ENCODE measurements around the gene DIAPH1.
A peak's percentile ranks its signal among the peaks of the same experiment; 100 is the strongest.

DIAPH1 gene

DNA sequence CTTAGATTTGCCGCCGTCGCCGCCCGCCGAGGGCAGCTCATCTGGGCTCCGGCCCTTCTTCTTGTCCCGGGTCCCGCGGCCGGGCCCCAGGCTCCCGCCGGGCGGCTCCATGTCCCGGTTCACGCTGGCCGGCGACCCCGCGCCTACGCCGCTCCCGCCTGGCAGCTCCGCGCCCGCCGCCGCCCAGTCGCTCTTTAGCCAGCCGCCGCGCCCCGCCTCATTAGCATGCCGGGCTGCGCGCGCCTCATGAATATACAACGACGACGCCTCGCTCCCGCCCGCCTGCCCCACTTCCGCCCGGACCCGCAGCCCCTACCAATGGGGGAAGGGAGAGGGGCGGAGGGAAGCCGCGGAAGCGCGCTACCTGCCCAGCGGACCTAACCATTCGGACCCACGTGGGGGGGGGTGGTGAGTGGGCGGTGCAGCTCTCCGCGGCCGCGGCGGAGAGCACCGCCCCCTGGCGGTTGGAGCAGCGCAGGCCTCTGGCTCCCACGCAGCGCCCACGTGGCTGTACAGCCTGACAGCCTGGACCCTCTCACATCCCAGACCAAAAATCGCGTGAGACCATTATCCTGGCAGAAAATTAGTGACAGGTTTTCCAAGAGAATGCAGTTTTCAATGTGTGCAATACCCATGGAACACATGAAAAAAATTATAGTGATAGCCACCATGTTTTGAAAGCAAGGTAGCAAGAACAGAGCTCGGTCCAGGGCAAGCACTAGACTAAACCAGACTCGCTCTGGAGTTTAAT is at the start of gene DIAPH1:
Gene DIAPH1 (minus strand): TSS at position 197 of the 751 bp plus-strand sequence. CDS start 86 bp downstream, at position 111.
- peak; percentile 94 for DNase-seq (ENCODE audit: low read depth)

DNA sequence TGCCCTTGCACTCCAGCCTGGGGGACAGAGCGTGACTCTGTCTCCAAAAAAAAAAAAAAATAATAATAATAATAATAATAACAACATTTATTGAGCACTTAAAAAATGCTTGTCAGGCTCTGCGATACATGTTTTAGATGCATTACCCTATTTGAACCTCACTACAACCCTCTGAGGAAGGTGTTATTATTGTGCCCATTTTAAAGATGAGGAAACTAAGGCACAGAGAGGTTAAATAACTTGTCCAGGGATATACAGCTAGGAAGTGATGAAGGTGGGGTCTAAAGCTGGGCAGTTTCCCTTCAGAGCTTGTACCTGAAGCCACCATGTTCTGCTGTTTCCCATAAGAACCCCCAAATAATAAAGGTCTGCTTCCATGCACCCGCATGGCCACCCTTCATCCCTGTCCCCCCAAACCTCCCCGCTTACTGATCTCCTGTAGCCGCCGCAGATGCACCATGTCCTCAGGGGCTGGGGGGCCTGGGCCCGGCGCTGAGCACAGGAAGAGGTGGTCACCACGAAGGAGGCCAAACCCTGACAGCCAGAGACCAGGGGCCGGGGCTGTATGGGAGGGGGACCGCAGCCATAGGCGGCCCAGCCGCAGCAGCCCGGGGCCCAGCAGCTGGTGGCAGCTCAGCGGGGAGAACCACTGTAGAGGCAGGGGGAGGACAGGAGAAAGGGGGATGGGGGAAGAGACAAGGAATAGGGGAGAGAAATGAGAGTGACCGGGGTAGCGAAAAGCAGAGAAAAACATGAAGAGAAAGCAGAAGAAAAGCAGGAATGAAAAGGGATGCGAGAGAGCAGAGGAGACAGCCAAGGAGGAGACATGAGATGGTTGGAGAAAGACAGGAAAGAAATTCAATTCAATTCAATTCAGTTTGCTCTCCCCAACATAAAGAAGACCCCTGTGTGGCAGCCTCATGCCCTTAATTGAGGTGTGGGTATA is 47.5 kb upstream of the DIAPH1 start:
- no peak for DNase-seq (ENCODE audit: low read depth)

DNA sequence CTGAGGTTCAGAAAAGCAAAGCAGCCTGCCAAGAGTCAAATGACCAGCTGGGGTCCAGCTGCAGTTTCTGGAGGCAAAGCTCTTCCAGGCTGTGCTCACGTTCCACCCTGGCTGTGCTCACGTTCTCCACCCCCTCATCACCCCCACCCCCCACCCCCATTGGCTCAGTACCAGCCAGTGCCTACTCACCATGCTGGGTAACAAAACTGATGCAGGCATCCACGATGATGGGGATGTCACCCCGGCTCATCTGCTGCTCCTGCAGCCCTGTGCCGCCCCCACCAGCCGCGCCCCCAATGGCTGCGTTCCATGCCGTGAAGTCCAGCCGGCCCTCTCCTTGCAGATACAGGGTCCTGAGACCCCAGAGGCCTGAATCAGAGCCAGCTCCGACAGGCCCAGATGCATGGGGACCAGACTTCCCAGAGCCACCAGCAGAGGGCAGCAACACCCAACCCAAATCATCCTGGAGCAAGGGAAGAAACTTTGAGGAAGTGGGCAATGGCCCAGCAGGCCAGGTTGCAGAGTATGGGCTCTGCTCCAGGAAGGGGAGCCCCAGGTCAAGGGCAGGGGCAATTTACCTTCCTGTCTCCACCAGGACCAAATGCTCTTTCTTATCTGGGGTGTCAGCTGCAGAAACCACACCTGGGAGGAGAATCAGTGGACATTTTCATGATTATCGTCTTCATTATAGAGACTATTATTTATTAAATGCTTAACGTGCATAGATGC is 46.1 kb upstream of the DIAPH1 start:
- peak; percentile 57 for DNase-seq (ENCODE audit: low read depth)

DNA sequence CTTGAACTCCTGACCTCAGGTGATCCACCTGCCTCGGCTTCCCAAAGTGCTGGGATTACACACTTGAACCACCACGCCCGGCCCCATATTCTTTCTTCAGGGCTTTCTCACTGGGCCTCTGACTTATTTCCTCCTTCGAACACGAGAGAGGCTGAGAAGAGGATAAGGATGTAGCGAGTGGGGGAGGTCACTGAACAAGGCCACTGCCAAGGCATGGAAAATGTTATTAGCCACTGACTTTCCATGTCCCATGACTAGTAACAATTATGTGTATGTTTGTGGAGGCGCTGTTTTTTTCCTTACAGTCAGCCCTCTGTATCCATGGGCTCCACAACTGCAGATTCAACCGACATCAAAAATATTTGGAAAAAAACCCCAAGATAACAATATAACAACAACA is 44.7 kb upstream of the DIAPH1 start:
- DNase-seq (ENCODE audit: low read depth): no peak

DNA sequence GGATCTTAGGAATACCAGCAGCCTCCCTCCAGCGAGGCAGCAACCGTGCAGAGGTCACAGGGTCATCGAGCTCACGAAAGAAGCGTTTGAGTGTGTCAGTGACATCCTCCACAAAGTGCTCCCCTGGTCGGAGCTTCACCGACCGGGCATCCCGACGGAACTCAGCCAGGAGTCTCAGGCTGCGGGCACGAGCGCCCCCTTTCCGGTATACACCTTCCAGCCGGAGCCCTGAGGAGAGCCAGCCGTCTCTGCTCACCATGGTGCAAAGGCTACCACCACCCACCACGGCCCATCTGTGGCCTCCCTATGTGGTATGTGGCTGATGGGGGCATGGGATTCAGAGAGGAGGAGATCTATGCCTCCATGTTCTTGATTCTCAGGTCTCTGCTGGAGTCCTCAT is 43.2 kb upstream of the DIAPH1 start:
- no peak for DNase-seq (ENCODE audit: low read depth)

DNA sequence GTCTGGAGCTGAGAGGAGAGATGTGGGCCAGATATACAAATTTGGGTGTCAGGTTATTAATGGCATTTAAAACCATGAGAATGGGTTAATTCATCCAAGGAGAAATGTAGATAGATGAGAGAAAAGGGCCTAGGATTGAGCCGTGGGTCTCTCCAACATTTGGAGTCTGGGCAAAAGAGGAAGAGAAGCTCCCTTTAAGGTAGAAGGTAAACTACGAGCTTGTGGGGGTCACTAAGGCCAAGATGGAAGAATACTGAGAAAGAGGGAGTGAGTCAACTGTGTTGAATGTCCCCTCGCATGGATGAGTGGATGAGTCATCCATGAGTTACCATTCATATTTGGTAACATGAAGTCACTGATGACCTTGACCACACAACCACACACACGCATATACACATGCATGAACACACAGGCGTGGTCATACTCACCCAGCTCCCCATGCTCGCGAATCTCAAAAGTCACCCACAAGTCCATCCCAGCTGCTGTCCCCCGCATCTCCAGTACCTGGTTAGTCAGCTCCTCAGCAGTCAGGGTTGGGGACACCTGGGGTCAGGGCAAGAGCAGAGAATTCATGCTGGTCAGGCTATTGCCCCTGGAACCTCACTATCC is 39.2 kb upstream of the DIAPH1 start:
- DNase-seq (ENCODE audit: low read depth): peak; percentile 96

DNA sequence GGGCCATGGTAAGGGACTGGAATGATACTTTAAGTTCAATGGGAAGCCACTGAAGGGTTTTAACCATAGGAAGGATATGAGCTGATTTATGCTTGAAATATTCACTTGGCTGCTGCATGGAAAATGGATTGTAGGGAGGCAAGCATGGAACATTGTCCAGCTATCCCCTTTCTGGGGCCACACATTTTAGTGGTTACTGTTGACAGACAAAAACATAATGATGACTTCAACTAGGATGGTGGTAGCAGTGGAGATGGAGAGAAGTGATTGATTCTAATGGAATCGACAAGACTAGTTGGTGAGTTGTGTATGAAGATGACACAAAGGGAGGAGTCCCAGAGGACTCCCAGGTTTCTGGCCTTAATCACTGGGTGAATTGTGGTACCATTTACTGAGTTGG is 38.6 kb upstream of the DIAPH1 start:
- no peak for DNase-seq (ENCODE audit: low read depth)

DNA sequence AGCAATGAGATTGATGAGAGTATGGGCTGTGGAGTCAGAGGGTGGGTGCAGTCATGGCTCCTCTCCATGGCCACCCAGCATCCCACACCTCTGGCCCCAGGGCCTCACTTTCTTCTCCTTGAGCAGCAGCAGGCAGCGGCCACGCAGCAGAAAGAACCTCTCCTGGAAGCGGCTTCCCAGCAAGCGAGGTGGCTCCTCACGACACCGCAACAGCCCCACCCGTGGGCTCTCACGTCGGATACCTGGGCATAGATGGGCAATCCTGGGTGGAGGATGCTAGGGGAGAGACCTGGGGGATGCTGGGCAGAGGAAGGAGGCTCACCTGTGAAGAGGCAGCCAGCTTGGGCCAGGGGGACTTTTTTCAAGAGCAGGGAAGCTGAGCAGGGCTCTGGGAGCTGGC is 37.6 kb upstream of the DIAPH1 start:
- no peak for DNase-seq (ENCODE audit: low read depth)

DNA sequence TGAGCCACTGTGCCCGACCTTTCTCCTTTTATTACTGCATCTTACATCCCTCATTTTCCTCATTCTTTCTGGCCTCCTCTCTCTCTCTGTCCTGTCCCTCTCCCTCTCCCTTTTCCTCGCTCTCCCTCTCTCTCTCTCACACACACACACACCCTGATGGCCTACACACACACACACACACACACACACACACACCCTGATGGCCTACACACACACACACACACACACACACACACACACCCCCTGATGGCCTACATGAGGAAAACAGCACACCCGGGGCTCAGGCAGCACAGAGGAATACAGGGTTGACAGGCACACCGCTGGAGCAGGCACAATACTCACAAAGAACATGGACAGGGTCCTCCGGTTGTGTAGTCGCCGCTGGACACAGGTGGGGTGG is 36.2 kb upstream of the DIAPH1 start:
- no peak for DNase-seq (ENCODE audit: low read depth)

DNA sequence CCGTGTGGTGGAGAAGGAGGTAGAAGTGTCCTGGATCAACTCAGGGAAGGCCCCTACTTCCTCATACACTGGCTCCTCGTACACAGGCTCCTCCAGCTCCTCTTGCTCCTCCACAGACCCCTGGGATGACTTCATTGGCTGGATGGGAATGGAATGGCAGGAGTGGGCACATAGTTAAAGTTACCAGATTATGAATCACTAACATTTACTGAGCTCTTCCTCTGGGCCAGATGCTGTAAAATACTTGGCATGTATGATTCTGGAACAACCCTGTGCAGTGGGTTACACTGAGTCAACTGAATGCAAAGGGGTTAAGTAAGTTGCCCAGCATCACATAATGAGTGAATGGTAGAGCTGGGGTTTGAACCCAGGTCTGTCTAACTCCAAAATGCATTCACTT is 35.5 kb upstream of the DIAPH1 start:
- DNase-seq (ENCODE audit: low read depth): peak; percentile 84

DNA sequence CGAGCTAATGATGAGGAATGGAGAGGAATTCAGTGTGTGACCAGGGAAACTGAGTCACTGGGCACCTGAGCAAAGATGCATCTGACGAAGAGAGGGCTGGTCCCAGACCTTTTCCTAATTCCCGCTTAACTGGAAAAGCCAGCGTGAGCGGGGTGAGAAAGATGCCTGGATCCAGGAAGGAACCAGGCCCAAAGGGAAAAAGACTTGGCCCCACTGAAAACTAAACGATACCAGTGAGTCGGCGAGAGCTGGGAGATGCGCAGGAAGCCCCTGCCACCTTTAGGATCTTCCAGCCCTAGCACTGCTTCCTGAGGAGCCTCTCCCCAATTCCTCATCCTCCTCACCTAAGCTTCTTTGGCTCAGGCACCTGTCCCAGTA is 32.9 kb upstream of the DIAPH1 start:
- no peak for DNase-seq (ENCODE audit: low read depth)

DNA sequence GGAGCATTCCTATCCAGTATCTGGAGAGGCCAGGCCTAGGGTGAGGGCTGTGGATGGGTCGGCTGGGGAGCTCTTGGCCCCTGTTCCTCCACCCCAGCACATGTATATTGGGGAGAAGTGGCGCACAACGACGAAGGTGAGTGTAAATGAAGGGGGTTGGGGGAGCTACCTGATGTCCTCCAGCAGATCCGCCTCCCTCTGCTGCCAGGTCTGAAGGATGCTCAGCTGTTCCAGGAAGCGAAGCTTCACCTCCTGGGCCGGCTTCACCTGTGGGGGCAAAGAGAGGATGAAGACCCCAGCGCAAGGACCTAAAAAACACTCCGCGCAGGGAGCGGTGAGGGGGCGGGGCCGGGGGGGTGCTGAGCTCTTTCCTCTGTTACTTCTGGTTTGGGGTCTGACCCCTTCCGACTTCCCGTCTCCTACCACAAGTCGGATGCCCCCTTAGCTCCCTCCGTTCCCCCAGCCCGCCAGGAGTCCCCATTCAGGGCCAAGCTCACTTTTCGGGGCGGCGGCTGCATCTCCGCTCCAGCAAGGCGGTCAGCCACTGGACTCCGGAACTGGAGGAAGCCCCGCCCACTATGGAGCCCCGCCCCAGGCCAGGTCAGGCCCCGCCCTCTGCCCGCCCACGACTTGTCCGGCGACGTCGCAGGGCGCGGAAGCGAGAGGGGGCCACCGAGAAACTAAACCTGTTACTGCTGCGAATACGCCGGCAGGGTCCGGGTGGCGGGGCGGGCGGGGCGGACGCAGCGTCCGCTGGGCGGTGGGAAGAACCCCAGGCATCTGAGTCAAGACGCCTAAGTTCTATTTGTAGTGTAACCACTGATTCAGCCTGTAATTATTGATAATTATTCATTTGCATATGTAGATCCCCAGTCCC is 32.3 kb upstream of the DIAPH1 start, which contains the start of gene FCHSD1:
Gene FCHSD1 (minus strand): TSS at position 568 of the 877 bp plus-strand sequence. CDS start 50 bp downstream, at position 518.
- DNase-seq (ENCODE audit: low read depth): peak; percentile 64

DNA sequence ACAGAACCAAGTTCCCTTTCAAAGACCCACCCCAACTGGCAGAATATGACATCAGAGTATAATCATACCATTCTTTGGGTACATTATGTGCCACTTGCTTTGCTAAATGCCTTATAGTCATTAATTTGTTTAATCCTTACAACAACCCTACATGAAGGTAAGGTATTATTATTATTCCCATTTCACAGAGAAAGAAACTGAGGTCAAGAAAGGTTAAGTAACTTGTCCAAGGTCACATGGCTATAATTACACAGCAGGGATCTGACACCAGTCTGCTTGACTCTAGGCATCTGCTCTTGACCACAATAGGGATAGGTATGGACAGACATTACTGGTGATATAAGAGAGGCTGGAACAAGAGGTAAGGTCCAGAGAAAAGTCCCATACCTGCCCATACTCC is 31.2 kb upstream of the DIAPH1 start:
- DNase-seq (ENCODE audit: low read depth): no peak

DNA sequence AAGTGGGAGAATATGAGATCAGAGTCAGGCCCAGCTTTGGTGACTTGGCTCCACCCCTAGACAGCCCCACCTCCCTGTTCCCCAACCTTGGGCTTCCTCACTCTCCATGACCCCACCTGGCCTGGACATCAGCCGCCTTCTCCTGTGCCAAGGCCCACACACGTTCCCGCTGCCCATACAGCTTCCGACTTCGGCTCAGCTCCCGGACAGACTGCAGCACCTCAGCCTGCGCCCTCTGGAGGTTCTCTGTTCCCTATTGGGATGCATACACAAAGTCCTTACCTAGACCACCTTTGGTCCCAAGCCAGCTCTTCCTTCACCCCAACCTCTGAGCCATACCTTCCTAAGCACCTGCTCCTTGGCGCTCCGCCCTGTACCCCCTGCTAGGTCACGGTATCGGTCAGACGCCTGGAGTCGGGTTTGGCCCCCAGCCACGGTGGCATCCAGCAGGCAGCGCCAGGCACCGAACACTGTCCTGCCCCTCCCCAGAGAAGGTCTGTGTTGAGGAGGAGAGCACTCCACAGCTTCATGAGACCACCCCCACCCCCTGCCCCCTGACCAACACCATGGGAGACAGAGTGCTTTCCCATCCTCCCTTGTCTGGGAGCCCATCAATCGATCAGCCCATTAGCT is 30.4 kb upstream of the DIAPH1 start:
- no peak for DNase-seq (ENCODE audit: low read depth)

DNA sequence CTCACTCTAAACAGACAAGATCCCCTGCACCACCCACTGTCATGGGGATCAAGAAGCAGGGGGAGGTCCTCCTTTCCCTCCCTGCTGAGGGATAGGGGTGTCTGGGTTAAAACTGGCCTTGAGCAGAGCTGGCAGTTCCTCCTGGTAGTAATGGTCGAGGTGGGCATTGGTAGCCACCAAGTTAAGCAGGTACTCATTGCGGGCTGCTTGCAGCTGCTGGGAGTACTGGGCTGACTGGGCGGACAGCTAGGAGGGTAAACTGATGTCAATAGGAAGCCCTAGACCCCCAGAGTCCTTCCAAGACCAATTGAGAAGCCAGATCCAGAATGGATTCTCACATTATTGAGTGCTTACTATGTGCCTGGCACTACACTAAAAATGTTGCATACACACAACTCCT is 29.1 kb upstream of the DIAPH1 start:
- no peak for DNase-seq (ENCODE audit: low read depth)

DNA sequence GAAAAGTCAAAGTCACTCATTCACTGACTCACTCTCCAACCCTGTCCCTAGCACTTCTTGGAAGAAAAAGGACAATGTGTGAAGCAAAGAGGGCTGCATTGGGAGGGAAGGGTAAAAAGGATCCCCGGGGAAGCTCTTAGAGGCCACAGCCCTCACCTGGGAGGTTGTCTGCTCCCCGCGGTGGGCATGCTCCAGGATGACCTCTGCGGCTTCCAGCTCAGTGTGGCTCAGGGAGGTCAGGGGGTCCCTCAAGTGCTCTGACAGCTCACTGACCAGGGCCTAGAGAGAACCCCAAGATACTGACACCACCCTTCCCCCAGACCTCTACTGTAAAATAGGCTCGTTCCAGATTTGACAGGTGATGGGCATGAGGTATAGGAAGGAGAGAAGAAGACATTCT is 28.4 kb upstream of the DIAPH1 start:
- no peak for DNase-seq (ENCODE audit: low read depth)

DNA sequence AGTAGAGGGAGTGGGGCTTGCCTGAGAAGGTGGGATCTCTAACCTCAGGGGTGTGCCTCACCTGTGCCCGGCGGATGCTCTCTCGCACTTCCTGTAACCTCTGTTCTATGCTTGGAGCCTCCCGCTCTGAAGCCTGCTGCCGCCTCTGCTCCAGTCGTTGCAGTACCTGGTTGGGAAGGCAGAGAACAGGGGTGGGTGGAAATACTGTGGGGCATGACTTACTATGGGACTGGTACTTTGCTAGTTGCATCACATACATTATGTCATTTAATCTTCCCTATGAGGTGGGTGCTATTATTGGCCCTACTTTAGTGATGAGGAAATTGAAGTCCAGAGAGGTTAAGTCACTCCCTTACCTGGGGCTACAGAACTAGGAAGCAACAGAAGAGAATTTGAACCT is 27.2 kb upstream of the DIAPH1 start:
- no peak for DNase-seq (ENCODE audit: low read depth)

DNA sequence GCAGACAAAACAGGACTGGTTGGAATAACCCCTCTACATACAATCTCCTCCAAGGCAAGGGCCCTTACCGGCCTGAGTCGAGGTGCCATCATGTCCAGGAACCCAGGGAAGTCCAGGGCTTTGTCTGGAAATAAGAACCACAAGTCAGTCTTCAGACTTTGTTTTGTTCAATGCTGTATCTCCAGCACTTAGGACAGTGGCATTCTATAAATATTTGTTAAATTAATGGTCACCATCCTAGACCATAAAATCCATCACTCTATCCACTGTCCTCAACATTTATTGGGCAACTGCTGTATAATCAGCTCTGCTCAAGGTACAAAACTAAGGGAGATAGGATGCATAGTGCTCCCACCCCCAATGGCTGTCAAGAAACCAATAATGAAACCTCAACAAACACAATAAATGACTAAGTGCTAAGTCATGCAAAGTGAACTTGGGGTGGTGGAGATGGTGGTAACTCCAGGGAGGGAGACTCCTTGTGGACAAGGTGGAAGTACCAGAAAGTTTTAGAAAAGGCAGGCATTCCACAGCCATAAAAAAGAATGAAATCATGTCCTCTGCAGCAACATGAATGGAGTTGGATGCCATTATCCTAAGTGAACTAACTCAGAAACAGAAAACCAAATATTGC is 23.0 kb upstream of the DIAPH1 start:
- peak; percentile 68 for DNase-seq (ENCODE audit: low read depth)

DNA sequence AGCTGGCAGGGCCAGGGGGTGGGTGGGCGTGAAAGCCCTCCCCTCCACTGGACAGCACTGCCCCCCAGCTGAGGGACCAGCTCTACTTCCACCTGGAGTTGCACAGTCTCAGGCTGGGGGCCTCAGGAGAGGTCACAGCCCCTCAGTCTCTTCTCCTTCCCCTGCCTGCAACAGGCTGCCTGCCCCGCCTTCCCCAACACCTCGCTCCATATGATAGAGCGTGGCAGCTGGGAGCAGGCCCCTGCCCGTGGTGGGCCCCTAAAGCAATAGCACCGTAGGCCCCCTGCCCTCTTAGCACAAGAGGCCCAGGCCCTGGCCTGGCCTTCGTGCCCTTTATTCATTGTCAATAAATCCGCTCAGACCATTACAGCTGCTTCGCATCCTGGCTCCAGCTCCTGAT is 21.9 kb upstream of the DIAPH1 start:
- no peak for DNase-seq (ENCODE audit: low read depth)

DNA sequence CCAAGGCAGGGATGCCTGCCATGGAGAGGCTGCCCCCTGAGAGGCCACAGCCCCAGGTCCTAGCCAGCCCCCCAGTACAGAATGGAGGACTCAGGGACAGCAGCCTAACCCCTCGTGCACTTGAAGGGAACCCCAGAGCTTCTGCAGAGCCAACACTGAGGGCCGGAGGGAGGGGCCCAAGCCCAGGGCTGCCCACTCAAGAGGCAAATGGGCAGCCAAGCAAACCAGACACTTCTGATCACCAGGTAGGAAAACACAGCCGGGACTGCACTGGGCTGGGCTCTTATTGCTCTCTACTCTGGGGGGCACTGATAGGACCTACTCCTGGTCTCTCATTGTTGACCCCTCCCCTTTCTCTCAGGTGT is 21.2 kb upstream of the DIAPH1 start:
- DNase-seq (ENCODE audit: low read depth): no peak
